Measurements from ENCODE around the gene KLC1.

KLC1 gene

DNA sequence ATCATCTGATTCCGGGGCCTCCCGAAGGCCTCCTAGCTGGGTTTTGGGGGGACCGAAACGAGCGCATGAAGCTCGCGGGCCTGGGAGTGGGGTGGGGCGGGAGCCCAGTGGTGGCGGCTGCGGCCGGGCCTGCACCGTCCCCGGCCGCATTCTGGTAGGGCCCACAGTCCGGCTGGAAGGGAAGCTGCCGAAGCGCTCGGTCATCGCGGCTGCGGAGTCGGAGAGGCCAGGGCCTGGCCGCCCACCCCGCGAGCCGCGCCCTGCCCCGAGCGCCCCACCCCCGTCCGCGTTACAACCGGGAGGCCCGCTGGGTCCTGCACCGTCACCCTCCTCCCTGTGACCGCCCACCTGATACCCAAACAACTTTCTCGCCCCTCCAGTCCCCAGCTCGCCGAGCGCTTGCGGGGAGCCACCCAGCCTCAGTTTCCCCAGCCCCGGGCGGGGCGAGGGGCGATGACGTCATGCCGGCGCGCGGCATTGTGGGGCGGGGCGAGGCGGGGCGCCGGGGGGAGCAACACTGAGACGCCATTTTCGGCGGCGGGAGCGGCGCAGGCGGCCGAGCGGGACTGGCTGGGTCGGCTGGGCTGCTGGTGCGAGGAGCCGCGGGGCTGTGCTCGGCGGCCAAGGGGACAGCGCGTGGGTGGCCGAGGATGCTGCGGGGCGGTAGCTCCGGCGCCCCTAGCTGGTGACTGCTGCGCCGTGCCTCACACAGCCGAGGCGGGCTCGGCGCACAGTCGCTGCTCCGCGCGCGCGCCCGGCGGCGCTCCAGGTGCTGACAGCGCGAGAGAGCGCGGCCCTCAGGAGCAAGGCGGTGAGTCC is at the start of gene KLC1:
KLC1 (plus strand) TSS at position 528 of the 819 bp plus-strand sequence. CDS start 25,354 bp downstream, outside the sequence.
- Histone ChIP-seq H3K27ac (ENCODE audit: low read depth, low read length) (peak within 1 kb of the TSS; percentile 87), H3K4me3 (ENCODE audit: low read depth, low read length) (peak within 1 kb of the TSS; percentile 73), H3K9ac (ENCODE audit: low read depth, low read length) (peak within 1 kb of the TSS; percentile 92), H3K27me3 (ENCODE audit: control insufficient read depth, insufficient read depth, low read length) (no peaks in the 10 kb centered on the region), H3K4me1 (ENCODE audit: control insufficient read depth, insufficient read depth, low read length) (peaks cover 14% of the 10 kb centered on the region; the same call in 1 of the 2 replicates), H3K36me3 (ENCODE audit: control insufficient read depth, insufficient read depth, low read length) (peaks cover 8% of the 10 kb centered on the region; the same call in 1 of the 2 replicates), H3K9me3 (ENCODE audit: control insufficient read depth, insufficient read depth, low read length) (no peaks in the 10 kb centered on the region)

DNA sequence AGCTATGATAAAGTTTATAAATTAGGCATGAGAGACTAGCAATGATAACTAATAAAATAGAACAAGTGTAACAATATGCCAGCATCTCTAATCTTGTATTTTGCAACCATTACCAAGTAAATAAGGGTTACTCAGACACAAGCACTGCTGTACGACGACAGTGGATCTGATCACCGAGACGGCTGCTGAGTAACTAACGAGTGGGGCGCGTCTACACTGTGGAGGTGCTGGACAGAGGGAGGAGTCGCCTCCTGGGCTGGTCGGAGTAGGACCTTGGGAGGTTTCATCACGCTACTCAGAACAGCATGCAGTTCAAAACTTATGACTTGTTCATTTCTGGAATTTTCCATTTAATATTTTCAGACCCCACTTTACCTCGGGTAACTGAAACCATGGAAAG is 47.8 kb upstream of the KLC1 start:
- no peak overlapping the region for H3K9ac ChIP-seq (ENCODE audit: low read depth, low read length)
- no peaks in the 10 kb centered on the region for H3K27me3 ChIP-seq (ENCODE audit: control insufficient read depth, insufficient read depth, low read length)
- H3K4me3 ChIP-seq (ENCODE audit: low read depth, low read length): no peak overlapping the region
- H3K4me1 ChIP-seq (ENCODE audit: control insufficient read depth, insufficient read depth, low read length): no peaks in the 10 kb centered on the region
- H3K9me3 ChIP-seq (ENCODE audit: control insufficient read depth, insufficient read depth, low read length): no peaks in the 10 kb centered on the region
- H3K27ac ChIP-seq (ENCODE audit: low read depth, low read length): no peak overlapping the region
- peaks cover 19% of the 10 kb centered on the region for H3K36me3 ChIP-seq (ENCODE audit: control insufficient read depth, insufficient read depth, low read length)

DNA sequence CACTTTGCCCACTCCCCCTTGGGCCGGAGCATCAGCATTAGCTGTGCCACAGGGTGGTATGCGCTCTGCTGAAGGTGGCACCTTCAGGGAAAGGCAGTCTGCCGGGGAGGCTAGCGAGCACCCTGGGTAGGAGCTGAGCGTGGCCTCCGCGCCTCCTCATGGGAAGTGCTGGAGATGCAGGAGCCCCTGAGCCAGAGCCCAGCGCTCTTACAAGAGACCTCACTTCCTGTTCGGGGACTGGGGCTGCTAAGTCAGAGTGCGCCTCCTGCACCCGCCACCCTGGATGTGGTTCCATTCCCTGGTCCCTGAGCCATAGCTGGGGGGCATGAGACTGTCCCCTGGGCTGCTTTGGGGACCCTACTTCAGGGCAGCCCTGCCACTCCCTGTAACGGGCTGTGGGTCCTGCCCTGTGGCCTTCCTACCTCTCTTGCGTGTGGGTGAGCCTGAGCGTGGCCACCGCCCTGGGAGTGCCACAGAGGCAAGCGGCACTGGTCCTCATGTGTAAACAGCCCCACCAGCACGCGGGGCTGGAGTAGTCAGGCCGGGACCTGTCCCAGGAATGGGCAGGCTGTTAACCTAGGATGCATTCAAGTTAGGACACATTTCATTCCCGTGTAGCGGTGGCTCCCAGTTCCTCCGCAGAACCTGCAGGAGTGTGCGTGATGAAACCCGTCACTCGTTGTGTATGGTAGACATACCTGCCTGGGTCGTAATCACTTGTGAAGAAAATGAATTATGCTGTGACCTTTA is 46.9 kb upstream of the KLC1 start:
- no peak overlapping the region for H3K9ac ChIP-seq (ENCODE audit: low read depth, low read length)
- no peaks in the 10 kb centered on the region for H3K4me1 ChIP-seq (ENCODE audit: control insufficient read depth, insufficient read depth, low read length)
- no peak overlapping the region for H3K27ac ChIP-seq (ENCODE audit: low read depth, low read length)
- H3K9me3 ChIP-seq (ENCODE audit: control insufficient read depth, insufficient read depth, low read length): no peaks in the 10 kb centered on the region
- no peak overlapping the region for H3K4me3 ChIP-seq (ENCODE audit: low read depth, low read length)
- H3K27me3 ChIP-seq (ENCODE audit: control insufficient read depth, insufficient read depth, low read length): no peaks in the 10 kb centered on the region
- peaks cover 15% of the 10 kb centered on the region for H3K36me3 ChIP-seq (ENCODE audit: control insufficient read depth, insufficient read depth, low read length)

DNA sequence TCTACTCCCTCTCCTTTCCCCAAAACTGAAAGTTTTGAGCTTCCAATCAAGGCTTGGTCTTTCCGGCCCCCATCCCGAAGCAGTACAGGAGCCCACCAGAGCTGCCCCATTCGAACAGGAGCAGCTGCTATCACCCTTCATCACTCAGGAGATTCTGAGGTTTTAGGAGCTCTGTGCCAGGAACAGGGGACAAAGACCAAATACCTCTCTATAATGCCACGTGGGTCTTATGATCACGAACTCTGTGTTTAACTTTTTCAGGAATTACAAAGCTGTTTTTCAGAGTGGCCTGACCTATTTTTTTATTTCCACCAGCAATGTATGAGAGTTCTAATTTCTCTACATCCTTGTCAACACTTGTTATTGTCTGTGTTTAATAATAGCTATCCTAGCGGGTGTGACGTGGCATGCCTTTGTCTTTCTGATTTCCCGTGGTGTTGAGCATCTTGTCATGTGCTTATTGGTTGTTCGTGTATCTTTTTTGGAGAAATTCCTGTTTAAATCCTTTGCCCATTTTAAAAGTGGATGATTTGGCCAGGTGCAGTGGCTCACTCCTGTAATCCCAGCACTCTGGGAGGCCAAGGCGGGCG is 44.6 kb upstream of the KLC1 start:
- Histone ChIP-seq H3K9ac (ENCODE audit: low read depth, low read length) (no peak overlapping the region), H3K36me3 (ENCODE audit: control insufficient read depth, insufficient read depth, low read length) (peaks cover 12% of the 10 kb centered on the region), H3K9me3 (ENCODE audit: control insufficient read depth, insufficient read depth, low read length) (no peaks in the 10 kb centered on the region), H3K27ac (ENCODE audit: low read depth, low read length) (no peak overlapping the region), H3K4me3 (ENCODE audit: low read depth, low read length) (no peak overlapping the region), H3K4me1 (ENCODE audit: control insufficient read depth, insufficient read depth, low read length) (no peaks in the 10 kb centered on the region), H3K27me3 (ENCODE audit: control insufficient read depth, insufficient read depth, low read length) (no peaks in the 10 kb centered on the region)

DNA sequence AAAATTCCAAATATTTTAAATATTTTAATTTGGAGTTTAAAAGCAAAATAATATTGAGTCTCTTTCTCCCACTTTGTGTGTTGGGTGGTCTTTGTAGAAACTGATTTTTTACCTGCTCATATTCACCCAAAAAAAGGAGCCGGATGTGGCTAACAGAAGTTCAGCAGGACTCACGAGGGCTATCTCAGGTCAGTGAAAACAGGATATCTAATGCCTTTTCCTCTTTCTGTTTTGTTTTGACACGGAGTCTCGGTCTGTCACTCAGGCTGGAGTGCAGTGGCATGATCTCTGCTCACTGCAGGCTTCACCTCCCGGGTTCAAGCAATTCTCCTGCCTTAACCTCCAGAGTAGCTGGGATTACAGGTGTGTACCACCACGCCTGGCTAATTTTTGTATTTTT is 35.4 kb upstream of the KLC1 start:
- no peak overlapping the region for H3K9ac ChIP-seq (ENCODE audit: low read depth, low read length)
- no peak overlapping the region for H3K27ac ChIP-seq (ENCODE audit: low read depth, low read length)
- no peaks in the 10 kb centered on the region for H3K27me3 ChIP-seq (ENCODE audit: control insufficient read depth, insufficient read depth, low read length)
- H3K36me3 ChIP-seq (ENCODE audit: control insufficient read depth, insufficient read depth, low read length): peaks cover 14% of the 10 kb centered on the region
- no peak overlapping the region for H3K4me3 ChIP-seq (ENCODE audit: low read depth, low read length)
- no peaks in the 10 kb centered on the region for H3K9me3 ChIP-seq (ENCODE audit: control insufficient read depth, insufficient read depth, low read length)
- H3K4me1 ChIP-seq (ENCODE audit: control insufficient read depth, insufficient read depth, low read length): peaks cover 7% of the 10 kb centered on the region; the same call in 1 of the 2 replicates

DNA sequence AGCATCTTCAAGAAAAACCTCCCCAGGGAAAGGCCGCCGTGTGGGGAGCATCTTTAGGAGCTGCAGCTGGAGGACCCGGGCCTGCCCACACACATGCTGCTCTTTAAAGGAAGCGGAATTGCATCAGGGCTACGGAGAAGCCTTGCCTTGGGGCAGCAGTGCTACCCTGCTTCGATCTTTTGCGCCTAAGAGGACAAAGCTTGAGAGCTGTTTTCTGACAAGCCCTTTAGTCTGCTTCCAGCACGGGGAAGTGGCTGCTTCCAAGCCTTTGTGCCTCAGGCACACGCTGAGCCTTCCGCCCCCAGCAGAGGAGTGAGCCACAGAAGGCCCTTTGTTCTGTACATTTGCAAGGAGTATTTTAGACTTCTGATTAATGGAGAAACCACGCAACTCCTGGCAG is 34.7 kb upstream of the KLC1 start:
- H3K27ac ChIP-seq (ENCODE audit: low read depth, low read length): peak overlapping the region; percentile 83

DNA sequence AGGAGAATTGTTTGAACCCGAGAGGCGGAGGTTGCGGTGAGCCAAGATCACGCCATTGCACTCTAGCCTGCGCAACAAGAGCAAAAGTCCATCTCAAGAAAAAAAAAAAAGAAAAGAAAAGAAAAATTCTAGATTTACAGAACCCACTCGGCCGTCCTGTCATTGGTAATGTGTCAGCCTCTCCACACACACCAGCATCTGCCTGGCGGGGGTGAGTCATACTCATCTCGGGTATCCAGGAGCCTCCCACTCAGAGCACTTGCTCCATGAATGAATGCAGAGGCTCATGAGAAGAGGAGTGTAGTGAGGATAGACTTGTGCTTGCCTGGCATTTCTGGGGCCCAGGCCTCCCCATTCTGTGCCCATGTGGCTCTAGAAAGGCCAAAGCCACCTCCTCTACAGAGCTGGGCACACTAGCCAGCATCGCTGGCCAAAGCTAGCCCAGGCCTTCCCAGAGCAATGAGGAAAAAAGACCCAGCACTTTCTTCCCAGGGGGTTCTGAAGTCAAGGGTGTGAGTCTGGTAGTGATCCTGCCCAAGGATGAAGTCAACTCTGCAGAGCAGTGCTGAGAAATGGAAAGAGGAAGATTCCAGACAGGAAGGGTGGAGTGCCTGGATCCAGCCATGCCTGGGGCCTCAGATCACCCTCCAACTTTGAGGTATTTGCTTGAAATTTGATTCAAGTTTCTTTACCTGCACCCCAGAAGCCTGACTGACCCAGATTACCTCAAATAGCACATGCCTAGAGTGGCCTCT is 31.2 kb upstream of the KLC1 start:
- H3K27ac ChIP-seq (ENCODE audit: low read depth, low read length): no peak overlapping the region
- H3K4me1 ChIP-seq (ENCODE audit: control insufficient read depth, insufficient read depth, low read length): peaks cover 7% of the 10 kb centered on the region; the same call in 1 of the 2 replicates
- H3K9ac ChIP-seq (ENCODE audit: low read depth, low read length): no peak overlapping the region
- H3K27me3 ChIP-seq (ENCODE audit: control insufficient read depth, insufficient read depth, low read length): no peaks in the 10 kb centered on the region
- H3K9me3 ChIP-seq (ENCODE audit: control insufficient read depth, insufficient read depth, low read length): no peaks in the 10 kb centered on the region
- H3K36me3 ChIP-seq (ENCODE audit: control insufficient read depth, insufficient read depth, low read length): no peaks in the 10 kb centered on the region
- H3K4me3 ChIP-seq (ENCODE audit: low read depth, low read length): no peak overlapping the region

More for the DNA sequence above, 34.7 kb upstream of the KLC1 start:
- Histone ChIP-seq H3K9me3 (ENCODE audit: control insufficient read depth, insufficient read depth, low read length) (no peaks in the 10 kb centered on the region), H3K9ac (ENCODE audit: low read depth, low read length) (peak overlapping the region; percentile 0; the same call in 1 of the 2 replicates), H3K4me1 (ENCODE audit: control insufficient read depth, insufficient read depth, low read length) (peaks cover 7% of the 10 kb centered on the region; the same call in 1 of the 2 replicates), H3K4me3 (ENCODE audit: low read depth, low read length) (no peak overlapping the region), H3K36me3 (ENCODE audit: control insufficient read depth, insufficient read depth, low read length) (peaks cover 8% of the 10 kb centered on the region), H3K27me3 (ENCODE audit: control insufficient read depth, insufficient read depth, low read length) (no peaks in the 10 kb centered on the region)

DNA sequence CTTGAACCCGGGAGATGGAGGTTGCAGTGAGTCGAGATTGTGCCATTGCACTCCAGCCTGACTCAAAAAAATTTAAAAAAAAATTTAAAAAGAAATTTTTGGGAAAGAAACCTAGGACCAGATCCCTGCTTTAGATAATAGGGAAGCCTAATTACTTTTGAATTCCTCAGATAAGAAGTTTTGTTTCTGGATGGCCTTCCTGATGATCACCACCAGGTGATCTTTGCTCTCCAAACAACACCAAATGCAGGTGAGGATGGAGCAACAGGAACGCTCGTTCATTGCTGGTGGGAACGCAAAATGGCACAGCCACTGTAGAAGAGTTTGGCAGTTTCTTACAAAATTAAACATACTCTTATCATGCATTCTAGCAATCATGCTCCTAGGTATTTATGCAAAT is 28.5 kb upstream of the KLC1 start:
- H3K9ac ChIP-seq (ENCODE audit: low read depth, low read length): no peak overlapping the region
- no peaks in the 10 kb centered on the region for H3K4me1 ChIP-seq (ENCODE audit: control insufficient read depth, insufficient read depth, low read length)
- H3K9me3 ChIP-seq (ENCODE audit: control insufficient read depth, insufficient read depth, low read length): no peaks in the 10 kb centered on the region
- H3K27me3 ChIP-seq (ENCODE audit: control insufficient read depth, insufficient read depth, low read length): no peaks in the 10 kb centered on the region
- H3K27ac ChIP-seq (ENCODE audit: low read depth, low read length): no peak overlapping the region
- H3K4me3 ChIP-seq (ENCODE audit: low read depth, low read length): no peak overlapping the region
- no peaks in the 10 kb centered on the region for H3K36me3 ChIP-seq (ENCODE audit: control insufficient read depth, insufficient read depth, low read length)

DNA sequence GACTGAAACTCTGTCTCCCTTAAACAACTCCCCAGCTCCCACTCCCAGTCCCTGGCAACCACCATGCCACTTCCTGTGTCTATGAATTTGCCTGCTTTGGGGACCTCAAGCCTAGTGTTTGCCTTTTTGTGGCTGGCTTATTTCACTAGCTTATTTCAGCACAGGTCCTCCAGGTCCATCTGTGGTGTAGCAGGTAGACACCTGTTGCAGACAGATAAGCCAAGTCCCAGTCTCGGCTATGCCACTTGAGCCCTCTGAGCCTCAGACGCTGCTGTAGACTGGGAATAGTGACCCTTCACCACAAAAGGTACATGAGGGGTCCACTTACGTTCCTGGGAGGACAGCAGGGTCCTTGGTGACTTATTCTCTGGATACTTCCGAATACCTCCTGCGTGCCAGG is 24.4 kb upstream of the KLC1 start:
- Histone ChIP-seq H3K27ac (ENCODE audit: low read depth, low read length) (no peak overlapping the region), H3K27me3 (ENCODE audit: control insufficient read depth, insufficient read depth, low read length) (no peaks in the 10 kb centered on the region), H3K4me3 (ENCODE audit: low read depth, low read length) (no peak overlapping the region), H3K4me1 (ENCODE audit: control insufficient read depth, insufficient read depth, low read length) (no peaks in the 10 kb centered on the region; the same call in 1 of the 2 replicates), H3K9ac (ENCODE audit: low read depth, low read length) (no peak overlapping the region), H3K9me3 (ENCODE audit: control insufficient read depth, insufficient read depth, low read length) (no peaks in the 10 kb centered on the region), H3K36me3 (ENCODE audit: control insufficient read depth, insufficient read depth, low read length) (no peaks in the 10 kb centered on the region)

DNA sequence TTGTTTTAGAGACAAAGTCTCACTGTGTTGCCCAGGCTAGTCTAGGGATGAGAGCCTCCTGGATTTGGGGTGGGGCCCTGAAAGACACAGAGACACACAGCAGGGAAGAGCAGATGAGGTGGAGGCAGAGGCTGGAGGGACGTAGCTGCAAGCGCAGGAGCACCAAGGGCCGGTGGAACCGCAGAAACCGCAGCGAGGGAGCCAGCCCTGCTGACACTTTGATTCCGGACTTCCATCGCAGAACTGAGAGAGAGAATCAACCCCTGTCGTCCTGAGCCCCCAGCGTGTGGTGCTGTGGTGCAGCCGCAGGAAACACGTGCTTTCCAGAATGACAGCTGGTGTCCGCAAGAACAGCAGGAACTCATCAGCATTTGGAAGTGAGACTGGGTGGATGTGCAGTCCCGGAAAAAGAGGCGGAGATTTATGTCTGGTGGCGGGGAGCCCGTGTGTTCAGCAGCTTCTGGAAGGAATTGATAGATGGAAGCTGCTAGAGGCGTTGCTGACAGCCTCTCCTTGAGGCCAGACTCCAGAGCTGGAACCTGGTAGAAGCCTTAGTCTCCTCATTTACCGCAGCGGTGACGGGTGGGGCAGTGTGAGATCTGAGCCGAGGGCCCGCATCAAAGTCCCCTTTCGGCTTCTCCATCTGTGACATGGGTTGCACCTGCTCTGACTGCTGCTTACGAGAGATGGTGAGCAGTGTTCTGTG is 21.9 kb upstream of the KLC1 start:
- Histone ChIP-seq H3K4me3 (ENCODE audit: low read depth, low read length) (no peak overlapping the region), H3K27me3 (ENCODE audit: control insufficient read depth, insufficient read depth, low read length) (no peaks in the 10 kb centered on the region), H3K27ac (ENCODE audit: low read depth, low read length) (no peak overlapping the region), H3K9ac (ENCODE audit: low read depth, low read length) (no peak overlapping the region), H3K4me1 (ENCODE audit: control insufficient read depth, insufficient read depth, low read length) (no peaks in the 10 kb centered on the region; the same call in 1 of the 2 replicates), H3K36me3 (ENCODE audit: control insufficient read depth, insufficient read depth, low read length) (no peaks in the 10 kb centered on the region), H3K9me3 (ENCODE audit: control insufficient read depth, insufficient read depth, low read length) (peaks cover 5% of the 10 kb centered on the region; the same call in 1 of the 2 replicates)

Data from HUES48 (cell line).